ENCODE measurements around the gene FAM20A. TPM values are rescaled to one million over a fixed set of nuclear protein-coding genes. Genes with fewer than 3 reads are reported as not detected.

The FAM20A gene
- total and polyA plus RNA-seq, 2 donors (not counting 1 experiment from before 2014, with no cell fraction given) = 0.96 to 14.9 TPM

GRCh38 chr17:68578236-68578635 is 22.9 kb downstream of the FAM20A start:
- Histone ChIP-seq H3K79me2 (ENCODE audit: control insufficient read depth, insufficient read depth, low read length) (no peaks in the 10 kb centered on the region), H3K27me3 (ENCODE audit: control insufficient read depth, insufficient read depth, low read length) (no peaks in the 10 kb centered on the region), H4K20me1 (ENCODE audit: control insufficient read depth, extremely low read depth, insufficient read depth, low read length) (no peaks in the 10 kb centered on the region), H3K4me3 (replicated peaks in 1 of 4; ENCODE audit: control extremely low read depth in 1 of 4, insufficient read depth in 1 of 4, low read depth in 3 of 4, low read length in 4 of 4) (no peak overlapping the region), H3K36me3 (ENCODE audit: control insufficient read depth, insufficient read depth, low read length) (no peaks in the 10 kb centered on the region), H3K9ac (ENCODE audit: insufficient read depth, low read length) (no peak overlapping the region), H3K27ac (ENCODE audit: insufficient read depth, low read length) (no peak overlapping the region), H2AFZ (ENCODE audit: low read length) (no peak overlapping the region), H3K4me2 (ENCODE audit: extremely low read depth, insufficient read depth, low read length) (no peak overlapping the region), H3K4me1 (ENCODE audit: control insufficient read depth, extremely low read depth, insufficient read depth, low read length) (peaks cover 3% of the 10 kb centered on the region), H3K9me3 (ENCODE audit: control insufficient read depth, insufficient read depth, low read depth, low read length) (no peaks in the 10 kb centered on the region)
- TF ChIP-seq CTCF (conservative IDR thresholded peaks at IDR 0.05 in 1 of 2, IDR thresholded peaks at IDR 0.05 in 1 of 2; ENCODE audit: low read depth in 1 of 2, low read length in 2 of 2) (no peak), EZH2 (IDR thresholded peaks at IDR 0.05; ENCODE audit: low read length, missing control alignments) (no peak)
- DNase-seq (ENCODE audit: low read depth in 2 of 2) = peak in 1 of 2 donors; percentile 27

GRCh38 chr17:68577497-68577821 is 23.7 kb downstream of the FAM20A start:
- no peak for TF ChIP-seq CTCF (conservative IDR thresholded peaks at IDR 0.05 in 1 of 2, IDR thresholded peaks at IDR 0.05 in 1 of 2; ENCODE audit: low read depth in 1 of 2, low read length in 2 of 2)
- no peak for TF ChIP-seq EZH2 (IDR thresholded peaks at IDR 0.05; ENCODE audit: low read length, missing control alignments)
- Histone ChIP-seq H3K27ac (ENCODE audit: insufficient read depth, low read length) (no peak overlapping the region), H3K27me3 (ENCODE audit: control insufficient read depth, insufficient read depth, low read length) (no peaks in the 10 kb centered on the region), H4K20me1 (ENCODE audit: control insufficient read depth, extremely low read depth, insufficient read depth, low read length) (no peaks in the 10 kb centered on the region), H3K4me1 (ENCODE audit: control insufficient read depth, extremely low read depth, insufficient read depth, low read length) (peaks cover 3% of the 10 kb centered on the region), H3K9ac (ENCODE audit: insufficient read depth, low read length) (no peak overlapping the region), H3K9me3 (ENCODE audit: control insufficient read depth, insufficient read depth, low read depth, low read length) (no peaks in the 10 kb centered on the region), H2AFZ (ENCODE audit: low read length) (no peak overlapping the region), H3K4me3 (replicated peaks in 1 of 4; ENCODE audit: control extremely low read depth in 1 of 4, insufficient read depth in 1 of 4, low read depth in 3 of 4, low read length in 4 of 4) (no peak overlapping the region), H3K36me3 (ENCODE audit: control insufficient read depth, insufficient read depth, low read length) (no peaks in the 10 kb centered on the region), H3K79me2 (ENCODE audit: control insufficient read depth, insufficient read depth, low read length) (no peaks in the 10 kb centered on the region), H3K4me2 (ENCODE audit: extremely low read depth, insufficient read depth, low read length) (peak overlapping the region; percentile 65)
- no peak for DNase-seq (ENCODE audit: low read depth in 2 of 2)

GRCh38 chr17:68576811-68577496 is 24.2 kb downstream of the FAM20A start:
- Histone ChIP-seq H3K4me3 (replicated peaks in 1 of 4; ENCODE audit: control extremely low read depth in 1 of 4, insufficient read depth in 1 of 4, low read depth in 3 of 4, low read length in 4 of 4) (no peak overlapping the region), H3K36me3 (ENCODE audit: control insufficient read depth, insufficient read depth, low read length) (no peaks in the 10 kb centered on the region), H3K27ac (ENCODE audit: insufficient read depth, low read length) (no peak overlapping the region), H3K4me1 (ENCODE audit: control insufficient read depth, extremely low read depth, insufficient read depth, low read length) (peaks cover 3% of the 10 kb centered on the region), H3K9me3 (ENCODE audit: control insufficient read depth, insufficient read depth, low read depth, low read length) (no peaks in the 10 kb centered on the region), H3K4me2 (ENCODE audit: extremely low read depth, insufficient read depth, low read length) (peak overlapping the region; percentile 65), H3K27me3 (ENCODE audit: control insufficient read depth, insufficient read depth, low read length) (no peaks in the 10 kb centered on the region), H3K9ac (ENCODE audit: insufficient read depth, low read length) (no peak overlapping the region), H3K79me2 (ENCODE audit: control insufficient read depth, insufficient read depth, low read length) (no peaks in the 10 kb centered on the region), H2AFZ (ENCODE audit: low read length) (no peak overlapping the region), H4K20me1 (ENCODE audit: control insufficient read depth, extremely low read depth, insufficient read depth, low read length) (no peaks in the 10 kb centered on the region)
- TF ChIP-seq CTCF (conservative IDR thresholded peaks at IDR 0.05 in 1 of 2, IDR thresholded peaks at IDR 0.05 in 1 of 2; ENCODE audit: low read depth in 1 of 2, low read length in 2 of 2) (peak; percentile 43 to 56), EZH2 (IDR thresholded peaks at IDR 0.05; ENCODE audit: low read length, missing control alignments) (no peak)
- peak in 1 of 2 donors; percentile 91 for DNase-seq (ENCODE audit: low read depth in 2 of 2)

All from fibroblast of lung (primary cell).